HepG2 (cell line): Measurements from ENCODE around the gene DLG2. TPM values are rescaled to one million over a fixed set of nuclear protein-coding genes. Genes with fewer than 3 reads are reported as not detected.

Source experiments
- AKAP8 ChIP-seq: sonication (generic); formaldehyde crosslinking; IDR thresholded peaks from 2 replicates; pipeline ENCODE4 v1.5.1; 2020; ENCODE audit warnings: mild to moderate bottlenecking, missing genetic modification reagents
- ATF7 ChIP-seq, 2 experiments: fragments of 450-650 bp in 1 of 2; sonication (generic) in 1 of 2; formaldehyde crosslinking in 1 of 2; IDR thresholded peaks; 2 replicates each; pipeline versions ENCODE4 v1.4.0 to v1.6.1; 2016 to 2020; ENCODE audit warnings: antibody characterized with exemption in 1 of 2, mild to moderate bottlenecking in 1 of 2, missing genetic modification reagents in 1 of 2
- CEBPG ChIP-seq: IDR thresholded peaks from 2 replicates; pipeline ENCODE4 v1.6.1; 2016
- DBP ChIP-seq: sonication (generic); formaldehyde crosslinking; IDR thresholded peaks from 2 replicates; pipeline ENCODE4 v1.4.0; 2020; ENCODE audit warnings: missing genetic modification reagents; ENCODE audit errors: not compliant biosample characterization
- ISL2 ChIP-seq: sonication (generic); formaldehyde crosslinking; IDR thresholded peaks from 2 replicates; pipeline ENCODE4 v1.5.0; 2020; ENCODE audit warnings: missing genetic modification reagents
- NR0B2 ChIP-seq: sonication (generic); formaldehyde crosslinking; IDR thresholded peaks from 2 replicates; pipeline ENCODE4 v1.4.0; 2020; ENCODE audit warnings: mild to moderate bottlenecking, missing genetic modification reagents
- RXRA ChIP-seq: sonication (generic); formaldehyde crosslinking; IDR thresholded peaks from 2 replicates; pipeline ENCODE4 v1.5.1; 2020; ENCODE audit warnings: missing genetic modification reagents
- SP2 ChIP-seq: sonication (generic); formaldehyde crosslinking; IDR thresholded peaks from 2 replicates; pipeline ENCODE4 v1.5.1; 2020; ENCODE audit warnings: mild to moderate bottlenecking, missing genetic modification reagents
- TARDBP ChIP-seq: sonication (generic); formaldehyde crosslinking; IDR thresholded peaks from 2 replicates; pipeline ENCODE4 v1.8.0; 2022; ENCODE audit warnings: mild to moderate bottlenecking, missing genetic modification reagents
- TFDP1 ChIP-seq: IDR thresholded peaks from 2 replicates; pipeline ENCODE4 v1.6.1; 2016; ENCODE audit warnings: missing compliant biosample characterization, missing genetic modification reagents, borderline replicate concordance
- ZBTB49 ChIP-seq: sonication (generic); formaldehyde crosslinking; IDR thresholded peaks from 2 replicates; pipeline ENCODE4 v1.4.0; 2020; ENCODE audit warnings: missing genetic modification reagents, borderline replicate concordance
- ZBTB7B ChIP-seq: sonication (generic); formaldehyde crosslinking; IDR thresholded peaks from 2 replicates; pipeline ENCODE4 v1.4.0; 2020; ENCODE audit warnings: missing genetic modification reagents
- ZC3H13 ChIP-seq: sonication (generic); formaldehyde crosslinking; IDR thresholded peaks from 2 replicates; pipeline ENCODE4 v1.8.1; 2023; ENCODE audit warnings: mild to moderate bottlenecking, missing genetic modification reagents, moderate library complexity
- ZNF20 ChIP-seq: sonication (generic); formaldehyde crosslinking; IDR thresholded peaks from 2 replicates; pipeline ENCODE4 v1.4.0; 2020; ENCODE audit warnings: mild to moderate bottlenecking, moderate library complexity, missing genetic modification reagents
- ZNF280D ChIP-seq: sonication (generic); formaldehyde crosslinking; IDR thresholded peaks from 2 replicates; pipeline ENCODE4 v1.5.1; 2020; ENCODE audit warnings: mild to moderate bottlenecking, missing genetic modification reagents
- ZNF414 ChIP-seq: sonication (generic); formaldehyde crosslinking; IDR thresholded peaks from 2 replicates; pipeline ENCODE4 v1.5.0; 2020; ENCODE audit warnings: missing genetic modification reagents
- ZNF546 ChIP-seq: sonication (generic); formaldehyde crosslinking; conservative IDR thresholded peaks from 2 replicates; pipeline ENCODE4 v1.8.1; 2023; ENCODE audit warnings: mild to moderate bottlenecking, missing genetic modification reagents
- ZNF709 ChIP-seq: sonication (generic); formaldehyde crosslinking; IDR thresholded peaks from 2 replicates; pipeline ENCODE4 v1.5.0; 2020; ENCODE audit warnings: mild to moderate bottlenecking, missing genetic modification reagents
- ZNF737 ChIP-seq: sonication (generic); formaldehyde crosslinking; IDR thresholded peaks from 2 replicates; pipeline ENCODE4 v1.5.0; 2020; ENCODE audit warnings: missing genetic modification reagents, mild to moderate bottlenecking, borderline replicate concordance
- ZSCAN21 ChIP-seq: sonication (generic); formaldehyde crosslinking; IDR thresholded peaks from 2 replicates; pipeline ENCODE4 v1.8.0; 2022; ENCODE audit warnings: mild to moderate bottlenecking, missing genetic modification reagents, moderate library complexity, borderline replicate concordance
- polyA plus RNA-seq, 8 experiments: library from polyadenylated mRNA; depleted of rRNA in 3 of 8; stranded (reverse) in 7 of 8; unstranded in 1 of 8; fragments of >200 nt; fragmentation: Illumina TruSeq in 4 of 8; extraction: Trizol in 4 of 8; gene quantifications; 2 replicates each; pipeline versions ENCODE4 v1.2.1 to v1.2.3, GENCODE V29; 2011 to 2016; ENCODE audit warnings: low read depth in 4 of 8, missing spikeins in 1 of 8, mixed read lengths in 1 of 8; ENCODE audit not compliant: insufficient read depth in 1 of 8
- total RNA-seq, 5 experiments: library from RNA; depleted of rRNA; stranded (reverse); fragments of >200 nt; fragmentation: Illumina TruSeq; extraction: Trizol; gene quantifications; 2 replicates each; pipeline ENCODE4 v1.2.3, GENCODE V29; 2016; ENCODE audit warnings: low read depth in 1 of 5

The DLG2 gene
- total and polyA plus RNA-seq, 2 of the 13 experiments (the other 11 are each of a cell fraction or from before 2014, with no cell fraction given), result 0.46 to 1.0 TPM

- no peak for TF ChIP-seq ATF7 (IDR thresholded peaks at IDR 0.05)
- TF ChIP-seq ATF7 (CRISPR knock-in tag; IDR thresholded peaks at IDR 0.05), result no peak
- peak; percentile 61; the same call in 1 of the 2 replicates for TF ChIP-seq TARDBP (CRISPR knock-in tag)
- TF ChIP-seq TFDP1 (CRISPR knock-in tag), result peak; percentile 52; the same call in 1 of the 2 replicates
- peak; percentile 70 for TF ChIP-seq SP2 (CRISPR knock-in tag)
- no peak for TF ChIP-seq ZBTB7B (CRISPR knock-in tag)
- TF ChIP-seq ZNF20 (CRISPR knock-in tag), result no peak
- 0 out of 2 replicates have a peak, but pooled peaks have one; percentile 52 for TF ChIP-seq ZNF414 (CRISPR knock-in tag)
- 0 out of 2 replicates have a peak, but pooled peaks have one; percentile 62 for TF ChIP-seq NR0B2
- peak; percentile 71; the same call in 1 of the 2 replicates for TF ChIP-seq ZNF709 (CRISPR knock-in tag)
- no peak for TF ChIP-seq ZBTB49 (CRISPR knock-in tag)
- no peak for TF ChIP-seq ZNF280D
- no peak for TF ChIP-seq ZNF546 (CRISPR knock-in tag)
- no peak for TF ChIP-seq ZNF737 (CRISPR knock-in tag)
- peak; percentile 81; the same call in 1 of the 2 replicates for TF ChIP-seq ZC3H13 (CRISPR knock-in tag)
- TF ChIP-seq RXRA (CRISPR knock-in tag), result peak; percentile 57; the same call in 1 of the 2 replicates
- TF ChIP-seq AKAP8, result 0 out of 2 replicates have a peak, but pooled peaks have one; percentile 52
- TF ChIP-seq CEBPG (CRISPR knock-in tag), result peak; percentile 36
- TF ChIP-seq DBP (CRISPR knock-in tag), result peak; percentile 55
- TF ChIP-seq ISL2 (CRISPR knock-in tag), result 0 out of 2 replicates have a peak, but pooled peaks have one; percentile 14
- peak; percentile 35; the same call in 1 of the 2 replicates for TF ChIP-seq ZSCAN21 (CRISPR knock-in tag)
These were observed 20.6 kb upstream of the DLG2 start, which contains the start of gene TMEM126A (continued) for GRCh38 chr11:85647604-85648299.
